ENCODE data around the gene SEPTIN1. TPM values are rescaled to one million over a fixed set of nuclear protein-coding genes. Genes with fewer than 3 reads are reported as not detected.

SEPTIN1 gene
- total RNA-seq, 4 donors from 2014 or later, result 0.86 to 2.5 (median 1.4) TPM

GRCh38 chr16:30416624-30417528 lies 34.5 kb upstream of the SEPTIN1 start:
- no peaks in the 10 kb centered on the region for H3K9me3 ChIP-seq
- WGBS, result 67% methylated on average over 16 of the region's 18 CpGs
- H3K27me3 ChIP-seq, result no peaks in the 10 kb centered on the region
- H3K4me3 ChIP-seq, result peak overlapping the region; percentile 63 to 69 (median 66)
- intact Hi-C loops (cut with DNase I), result no loop called here
- peak overlapping the region; percentile 82 to 90 (median 86) for H3K27ac ChIP-seq (replicated peaks in 1 of 4)
- TF ChIP-seq EP300 (IDR thresholded peaks at IDR 0.05) (no peak), POLR2AphosphoS5 (IDR thresholded peaks at IDR 0.05) (no peak), CTCF (IDR thresholded peaks at IDR 0.05) (no peak), POLR2A (IDR thresholded peaks at IDR 0.05; ENCODE audit: low read depth) (no peak)
- peaks cover 4 to 20% (median 18%) of the 10 kb centered on the region in 4 donors for H3K4me1 ChIP-seq
- peaks cover 0 to 44% (median 22%) of the 10 kb centered on the region in 4 donors for H3K36me3 ChIP-seq
- no peak for DNase-seq (ENCODE audit: extremely low spot score)

- Histone ChIP-seq H3K36me3 (peaks cover 0 to 43% (median 22%) of the 10 kb centered on the region in 4 donors), H3K27ac (replicated peaks in 1 of 4) (no peak overlapping the region), H3K27me3 (no peaks in the 10 kb centered on the region), H3K4me1 (peaks cover 4 to 24% (median 18%) of the 10 kb centered on the region in 4 donors), H3K9me3 (no peaks in the 10 kb centered on the region), H3K4me3 (no peak overlapping the region)
- DNase-seq (ENCODE audit: extremely low spot score), result no peak
- WGBS, result 93% methylated on average over 4 of the region's 4 CpGs
- TF ChIP-seq CTCF (IDR thresholded peaks at IDR 0.05) (no peak), EP300 (IDR thresholded peaks at IDR 0.05) (no peak), POLR2A (IDR thresholded peaks at IDR 0.05; ENCODE audit: low read depth) (no peak), POLR2AphosphoS5 (IDR thresholded peaks at IDR 0.05) (no peak)
- intact Hi-C loops (cut with DNase I), result no loop called here
Measured at GRCh38 chr16:30416047-30416603, 33.8 kb upstream of the SEPTIN1 start.

GRCh38 chr16:30414159-30414558 lies 31.8 kb upstream of the SEPTIN1 start:
- WGBS, result 89% methylated on average over 5 of the region's 5 CpGs
- H3K27me3 ChIP-seq, result no peaks in the 10 kb centered on the region
- TF ChIP-seq POLR2AphosphoS5 (IDR thresholded peaks at IDR 0.05), result no peak
- TF ChIP-seq EP300 (IDR thresholded peaks at IDR 0.05), result no peak
- no peak for TF ChIP-seq CTCF (IDR thresholded peaks at IDR 0.05)
- no peak for TF ChIP-seq POLR2A (IDR thresholded peaks at IDR 0.05; ENCODE audit: low read depth)
- intact Hi-C loops (cut with DNase I), result no loop called here
- no peaks in the 10 kb centered on the region for H3K9me3 ChIP-seq
- H3K27ac ChIP-seq (replicated peaks in 1 of 4), result no peak overlapping the region
- peaks cover 0 to 40% (median 16%) of the 10 kb centered on the region in 4 donors for H3K36me3 ChIP-seq
- H3K4me3 ChIP-seq, result no peak overlapping the region
- H3K4me1 ChIP-seq, result peaks cover 10 to 34% (median 27%) of the 10 kb centered on the region in 4 donors
- no peak for DNase-seq (ENCODE audit: extremely low spot score)

- no peak overlapping the region for H3K4me3 ChIP-seq
- no peak for DNase-seq (ENCODE audit: extremely low spot score)
- H3K27ac ChIP-seq (replicated peaks in 1 of 4), result no peak overlapping the region
- H3K9me3 ChIP-seq, result no peaks in the 10 kb centered on the region
- intact Hi-C loops (cut with DNase I), result no loop called here
- H3K27me3 ChIP-seq, result no peaks in the 10 kb centered on the region
- 89% methylated on average over 6 of the region's 6 CpGs for WGBS
- peaks cover 19 to 40% (median 32%) of the 10 kb centered on the region in 4 donors for H3K4me1 ChIP-seq
- H3K36me3 ChIP-seq, result peaks cover 0 to 40% (median 16%) of the 10 kb centered on the region in 4 donors
- TF ChIP-seq EP300 (IDR thresholded peaks at IDR 0.05), result no peak
- TF ChIP-seq POLR2A (IDR thresholded peaks at IDR 0.05; ENCODE audit: low read depth), result no peak
- TF ChIP-seq CTCF (IDR thresholded peaks at IDR 0.05), result no peak
- no peak for TF ChIP-seq POLR2AphosphoS5 (IDR thresholded peaks at IDR 0.05)
Measured at GRCh38 chr16:30413112-30413806, 30.9 kb upstream of the SEPTIN1 start.

Measured in esophagus muscularis mucosa (tissue), 4 donors.